Raji (cell line): ENCODE measurements around the gene ZNF443.
A peak's percentile ranks its signal among the peaks of the same experiment; 100 is the strongest.

Source experiments
- POLR2A ChIP-seq: IDR thresholded peaks from 2 replicates; pipeline ENCODE4 v1.6.1; 2011; ENCODE audit warnings: low read depth, low read length, control low read depth; ENCODE audit not compliant: insufficient read depth

ZNF443 gene

GRCh38 chr19:12400633-12401502, 40.0 kb downstream of the ZNF443 start, which contains the start of gene ZNF799:
ZNF799 (minus strand) TSS chr19:12401271; CDS start chr19:12401070, 201 bp downstream.
- TF ChIP-seq POLR2A = peak; percentile 69

GRCh38 chr19:12380444-12380737, 60.4 kb downstream of the ZNF443 start:
- no peak for TF ChIP-seq POLR2A

GRCh38 chr19:12379732-12380443, 60.9 kb downstream of the ZNF443 start:
- no peak for TF ChIP-seq POLR2A
